NCI-H146 treated with DMSO at 0.1 percent for 48 hours (cell line): ENCODE data around the gene LYPD6B.

Source experiments
- DNase-seq: peaks from one replicate; lab custom pipeline; 2025; ENCODE audit not compliant: unreplicated experiment; lab: John Stamatoyannopoulos, UW

LYPD6B gene

GRCh38 chr2:149070681-149071320 is 32.3 kb downstream of the LYPD6B start:
- DNase-seq = peak; percentile 75

GRCh38 chr2:149075105-149075504 is 36.6 kb downstream of the LYPD6B start:
- DNase-seq = no peak

- DNase-seq = no peak
Observed at GRCh38 chr2:149075853-149076252, 37.4 kb downstream of the LYPD6B start.

- DNase-seq = no peak
Observed at GRCh38 chr2:149076863-149077412, 38.4 kb downstream of the LYPD6B start.

DNA sequence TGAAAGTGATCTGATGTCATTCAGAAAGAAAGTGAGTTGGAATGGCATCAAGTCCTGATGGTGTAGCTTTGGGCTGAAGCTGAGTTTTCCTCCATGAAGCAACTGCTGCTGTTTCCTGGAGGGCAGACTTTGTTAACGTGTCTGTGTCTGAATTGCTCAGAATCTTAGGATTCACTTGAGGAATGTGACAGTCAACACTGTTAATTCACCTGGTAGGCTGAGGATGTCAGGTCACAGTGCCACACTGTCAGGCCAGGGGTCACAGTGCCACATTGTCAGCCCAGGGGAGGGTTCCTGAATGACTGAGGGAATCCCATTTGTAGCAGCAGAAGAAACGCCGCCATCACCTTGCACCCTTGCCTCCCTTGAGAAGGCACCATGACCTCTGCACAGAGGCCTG is 39.4 kb downstream of the LYPD6B start:
- DNase-seq = no peak

GRCh38 chr2:149080099-149080498 is 41.6 kb downstream of the LYPD6B start:
- no peak for DNase-seq

DNA sequence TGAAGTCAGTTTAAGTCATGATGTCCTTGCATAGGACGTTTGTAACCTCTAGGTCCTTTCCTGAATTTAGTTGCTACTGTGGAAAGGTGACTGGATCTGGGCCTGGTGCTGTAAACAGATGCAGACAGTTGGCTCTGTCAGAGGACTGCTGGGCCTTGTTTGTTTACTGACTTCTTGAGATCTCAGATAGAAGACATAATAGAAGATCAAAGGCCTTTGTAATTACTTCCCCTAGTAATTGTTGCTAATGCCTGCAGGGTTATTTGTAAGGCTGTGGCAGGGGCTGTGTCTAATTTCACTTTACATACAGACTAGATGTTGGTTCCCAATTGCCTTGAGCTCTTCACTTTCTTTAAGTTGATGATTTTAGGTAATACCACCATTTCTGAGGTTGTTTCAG is 42.5 kb downstream of the LYPD6B start:
- peak; percentile 59 for DNase-seq

DNA sequence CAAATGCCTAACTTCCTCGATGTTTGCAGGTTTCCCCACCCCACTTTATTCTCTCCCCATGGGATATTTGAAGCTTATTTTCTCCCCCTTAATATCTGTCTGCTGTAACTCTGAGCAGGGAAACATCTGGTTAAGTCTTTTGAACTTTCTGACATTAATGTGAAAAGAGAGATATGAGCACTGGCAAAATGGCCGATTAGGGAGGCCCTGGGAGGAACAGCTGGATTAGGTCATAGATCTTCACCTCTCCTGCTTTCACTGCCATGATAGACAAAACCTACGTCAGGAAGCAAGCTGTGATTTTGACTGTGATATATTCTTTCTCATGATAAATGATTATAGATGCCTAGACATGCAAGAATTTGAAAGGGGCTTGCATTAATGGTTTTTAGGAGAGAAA is 43.6 kb downstream of the LYPD6B start:
- DNase-seq = no peak

GRCh38 chr2:149082735-149083134 is 44.2 kb downstream of the LYPD6B start:
- DNase-seq = peak; percentile 7

GRCh38 chr2:149084924-149085795 is 46.7 kb downstream of the LYPD6B start:
- no peak for DNase-seq

DNA sequence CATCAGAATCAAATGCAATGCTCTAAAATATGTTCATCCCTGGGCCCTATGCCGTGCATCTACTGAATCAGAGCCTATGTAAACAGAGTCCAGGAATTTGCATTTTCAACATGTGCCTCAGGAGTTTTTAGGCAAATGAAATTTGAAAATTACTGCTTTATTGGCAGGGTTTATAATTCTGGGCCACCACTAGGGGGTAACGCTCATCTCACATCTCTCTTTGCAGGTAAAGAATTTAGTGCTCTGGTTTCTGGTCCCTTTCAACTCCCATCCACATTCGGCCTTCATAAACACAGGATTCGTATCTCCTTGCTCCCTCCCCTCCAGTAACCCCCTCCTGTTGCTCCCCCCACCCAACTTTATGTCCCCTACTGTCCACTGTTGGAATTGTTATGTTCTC is 49.3 kb downstream of the LYPD6B start:
- no peak for DNase-seq

GRCh38 chr2:149089068-149089467 is 50.6 kb downstream of the LYPD6B start:
- DNase-seq = no peak

DNA sequence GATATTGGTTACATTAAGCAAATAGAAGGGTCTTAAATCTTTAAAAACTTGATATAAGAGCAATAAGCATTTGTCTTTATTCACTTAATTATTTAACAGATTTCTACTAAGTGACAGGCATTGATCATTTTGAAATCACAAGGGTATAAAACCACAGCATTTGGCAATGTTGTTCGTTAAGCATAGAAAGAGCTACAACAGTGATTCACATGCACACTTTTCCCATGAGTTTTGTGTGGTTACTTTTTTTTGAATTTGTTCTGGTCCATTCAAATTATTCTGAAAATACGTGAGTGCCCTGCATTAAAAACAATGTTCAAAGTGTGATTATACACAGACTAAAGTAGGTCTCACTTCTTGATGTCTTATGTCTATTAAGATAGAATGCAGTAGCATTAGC is 52.2 kb downstream of the LYPD6B start:
- no peak for DNase-seq

DNA sequence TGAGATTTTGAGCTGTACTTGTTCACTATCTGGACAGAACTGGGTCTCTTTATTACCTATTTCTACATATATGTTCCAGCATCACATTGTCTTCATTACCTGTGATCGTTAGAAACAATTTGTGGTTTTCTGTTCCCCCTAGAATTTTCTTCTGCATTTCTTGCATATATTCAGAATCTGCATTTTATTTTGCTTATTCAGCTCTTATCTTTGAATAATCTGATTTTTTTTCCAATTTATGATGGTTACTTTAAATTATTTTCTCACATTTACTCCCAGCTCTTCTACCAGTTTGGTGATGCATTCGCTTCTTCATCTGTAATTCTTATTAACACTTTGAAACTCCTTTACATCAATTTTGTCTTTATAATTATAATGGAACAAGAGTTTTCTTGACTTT is 55.1 kb downstream of the LYPD6B start:
- no peak for DNase-seq

DNA sequence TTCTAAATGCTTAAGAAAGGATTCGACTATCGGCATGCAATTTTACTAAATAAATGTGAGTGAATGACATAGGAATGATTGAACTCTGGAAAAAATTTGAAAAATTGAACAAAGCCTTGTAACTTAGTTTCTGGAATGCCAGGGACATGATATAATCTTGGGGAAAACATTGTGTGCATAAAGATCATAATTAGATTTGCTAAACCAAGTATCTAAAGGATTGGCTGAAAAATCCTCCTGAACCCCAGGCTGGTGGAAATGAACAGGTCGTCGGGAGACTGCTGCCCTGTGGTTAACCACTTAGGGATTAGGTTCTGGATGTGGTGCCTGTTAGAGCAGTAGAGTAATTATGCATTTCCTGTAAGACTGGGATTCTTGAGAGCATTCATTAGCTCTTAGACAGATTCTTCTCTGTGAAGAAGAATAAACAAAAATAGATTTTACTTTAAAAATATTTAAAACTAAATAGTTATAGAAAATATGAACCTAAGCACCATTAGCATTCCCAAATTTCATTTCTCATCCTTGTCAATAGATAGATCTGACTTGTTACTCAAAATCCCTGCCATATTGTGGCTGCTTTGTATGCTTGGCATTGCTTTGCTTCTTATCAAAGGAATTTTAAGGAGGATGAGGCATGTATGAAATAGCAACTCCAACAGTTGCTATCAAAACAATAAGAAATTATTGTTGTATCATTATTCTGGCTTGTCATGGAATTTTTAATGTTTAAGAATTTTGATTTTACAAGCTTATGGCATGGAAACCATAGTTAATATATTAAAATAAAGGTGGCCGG is 55.9 kb downstream of the LYPD6B start:
- DNase-seq = no peak

- DNase-seq = no peak
Observed at GRCh38 chr2:149098701-149099100, 60.2 kb downstream of the LYPD6B start.

DNA sequence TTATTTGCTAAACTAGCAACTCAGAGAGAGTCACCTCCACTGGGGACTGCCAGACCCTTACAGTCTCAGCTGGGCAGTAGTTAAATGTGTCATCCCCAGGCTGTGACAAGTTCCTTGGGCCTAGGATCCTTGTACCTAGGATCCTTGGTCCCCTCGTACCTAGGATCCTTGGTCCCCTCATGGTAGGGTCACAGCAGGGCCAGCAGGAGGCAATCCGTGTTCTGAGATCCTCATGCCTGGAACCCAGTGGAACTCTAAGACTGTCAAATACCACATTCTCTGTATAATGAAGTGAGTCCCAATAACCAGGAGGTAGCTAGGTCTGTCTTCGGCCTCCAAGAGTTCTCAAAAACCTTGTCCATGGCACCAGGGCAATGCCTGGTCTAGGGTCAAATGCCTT is 60.8 kb downstream of the LYPD6B start:
- DNase-seq = no peak

- no peak for DNase-seq
Observed at GRCh38 chr2:149100739-149101699, 62.5 kb downstream of the LYPD6B start.

DNA sequence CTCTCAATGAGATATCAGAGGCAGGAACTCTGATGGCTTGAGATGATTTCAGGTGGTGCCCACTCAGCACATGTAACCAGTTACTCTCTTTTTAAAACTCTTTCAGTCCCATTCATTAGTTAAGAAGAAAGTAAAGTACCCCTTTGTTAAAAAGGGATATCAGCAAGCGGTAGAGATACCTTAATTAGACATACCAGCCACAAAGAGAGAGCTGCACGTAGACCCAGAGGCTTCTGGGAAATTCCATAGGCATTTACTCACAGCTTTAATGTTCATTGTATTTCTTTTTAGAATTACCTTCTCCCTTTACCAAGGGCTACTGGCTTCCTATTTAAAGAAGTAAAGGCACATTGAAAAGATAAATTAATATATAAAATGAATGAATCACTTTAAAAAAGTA is 63.3 kb downstream of the LYPD6B start:
- DNase-seq = no peak

DNA sequence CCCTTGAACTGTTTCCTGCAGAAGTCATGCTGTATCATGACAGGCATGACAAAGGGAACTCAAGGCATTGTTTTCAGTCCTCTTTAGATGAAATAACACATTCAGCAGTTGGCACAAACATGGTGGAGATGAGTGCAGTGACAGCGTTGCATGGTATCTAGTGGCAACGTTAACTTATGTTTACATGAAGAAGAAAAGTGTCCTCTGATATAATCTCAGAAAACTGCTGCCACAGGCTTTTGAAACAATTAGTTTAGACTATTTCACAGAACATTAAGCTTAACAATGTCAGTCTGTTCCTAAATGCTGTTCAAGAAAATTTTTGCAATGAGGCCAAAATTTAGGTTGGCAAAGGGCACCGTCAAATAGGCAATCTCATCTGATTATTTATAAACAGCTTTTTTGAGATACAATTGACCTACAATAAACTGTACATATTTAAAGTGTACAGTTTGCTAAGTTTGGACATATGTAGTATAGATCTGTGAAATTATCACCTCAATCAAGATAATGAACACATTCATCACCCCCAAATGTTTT is 64.7 kb downstream of the LYPD6B start:
- DNase-seq = no peak
